Astrocyte (in vitro differentiated cells and primary cell): ENCODE data around the gene ZNF687. TPM values are rescaled to one million over a fixed set of nuclear protein-coding genes. Genes with fewer than 3 reads are reported as not detected.

Source experiments
- DNase-seq: peaks from one replicate; pipeline ENCODE4 v3.0.0-alpha.2; 2010; ENCODE audit warnings: low read depth
- FAIRE-seq: peaks from 2 replicates; lab custom pipeline; 2011; peaks lifted over from hg19 to GRCh38; lab: Jason Lieb, UNC
- H2AFZ ChIP-seq: 2 replicates; pipeline ENCODE4 v1.6.0; 2012; ENCODE audit warnings: low read depth, low read length, inconsistent platforms
- H3K27ac ChIP-seq: 2 replicates; pipeline ENCODE4 v1.5.1; 2011; ENCODE audit warnings: low read depth, low read length, inconsistent platforms
- H3K27me3 ChIP-seq: 2 replicates; pipeline ENCODE4 v1.6.0; 2011; ENCODE audit warnings: low read length, inconsistent platforms; ENCODE audit not compliant: insufficient read depth
- H3K36me3 ChIP-seq: 2 replicates; pipeline ENCODE4 v1.5.1; 2011; ENCODE audit warnings: low read length, inconsistent platforms; ENCODE audit not compliant: insufficient read depth
- H3K4me1 ChIP-seq: 2 replicates; pipeline ENCODE4 v1.5.1; 2011; ENCODE audit warnings: low read length, inconsistent platforms; ENCODE audit not compliant: insufficient read depth
- H3K4me2 ChIP-seq: 2 replicates; pipeline ENCODE4 v1.6.0; 2012; ENCODE audit warnings: low read length, inconsistent platforms
- H3K4me3 ChIP-seq: 2 replicates; pipeline ENCODE4 v1.5.1; 2011; ENCODE audit warnings: low read depth, mild to moderate bottlenecking, low read length, inconsistent platforms; ENCODE audit not compliant: insufficient read depth
- H3K79me2 ChIP-seq: 2 replicates; pipeline ENCODE4 v1.6.0; 2012; ENCODE audit warnings: mild to moderate bottlenecking, low read length, inconsistent platforms; ENCODE audit not compliant: insufficient read depth
- H3K9ac ChIP-seq: 2 replicates; pipeline ENCODE4 v1.6.0; 2012; ENCODE audit warnings: mild to moderate bottlenecking, low read length, inconsistent platforms
- H3K9me3 ChIP-seq: 2 replicates; pipeline ENCODE4 v1.5.1; 2012; ENCODE audit warnings: low read depth, mild to moderate bottlenecking, low read length, inconsistent platforms; ENCODE audit not compliant: insufficient read depth
- H4K20me1 ChIP-seq: 2 replicates; pipeline ENCODE4 v1.6.0; 2012; ENCODE audit warnings: low read length, inconsistent platforms; ENCODE audit not compliant: insufficient read depth
- H3K27ac Mint-ChIP-seq: one replicate; pipeline ENCODE4 v1.8.0; 2021; ENCODE audit warnings: mild to moderate bottlenecking, mixed read lengths; ENCODE audit not compliant: unreplicated experiment
- H3K27me3 Mint-ChIP-seq: one replicate; pipeline ENCODE4 v1.8.0; 2021; ENCODE audit warnings: low read depth, mixed read lengths; ENCODE audit not compliant: unreplicated experiment
- H3K36me3 Mint-ChIP-seq: one replicate; pipeline ENCODE4 v1.8.0; 2021; ENCODE audit warnings: low read depth, mixed read lengths; ENCODE audit not compliant: unreplicated experiment
- H3K4me1 Mint-ChIP-seq: one replicate; pipeline ENCODE4 v1.8.0; 2021; ENCODE audit warnings: low read depth, mixed read lengths; ENCODE audit not compliant: unreplicated experiment
- H3K4me3 Mint-ChIP-seq: one replicate; pipeline ENCODE4 v1.8.0; 2021; ENCODE audit warnings: mild to moderate bottlenecking, moderate library complexity, mixed read lengths; ENCODE audit not compliant: unreplicated experiment
- H3K9me3 Mint-ChIP-seq: one replicate; pipeline ENCODE4 v1.8.0; 2021; ENCODE audit warnings: mild to moderate bottlenecking, mixed read lengths; ENCODE audit not compliant: unreplicated experiment
- CTCF ChIP-seq: IDR thresholded peaks from 2 replicates; pipeline ENCODE4 v1.5.1; 2011; ENCODE audit warnings: low read depth, mild to moderate bottlenecking, inconsistent platforms, low read length, moderate library complexity; ENCODE audit not compliant: insufficient read depth
- EZH2 ChIP-seq: IDR thresholded peaks from 2 replicates; pipeline ENCODE4 v1.6.1; 2012; ENCODE audit warnings: mild to moderate bottlenecking, low read length, inconsistent platforms; ENCODE audit not compliant: insufficient read depth
- total RNA-seq: library from RNA; stranded (reverse); gene quantifications from 2 replicates; pipeline ENCODE4 v1.2.1, GENCODE V29; 2021

Gene ZNF687
- total RNA-seq, 1 donor from 2014 or later, result 15.4 TPM

DNA sequence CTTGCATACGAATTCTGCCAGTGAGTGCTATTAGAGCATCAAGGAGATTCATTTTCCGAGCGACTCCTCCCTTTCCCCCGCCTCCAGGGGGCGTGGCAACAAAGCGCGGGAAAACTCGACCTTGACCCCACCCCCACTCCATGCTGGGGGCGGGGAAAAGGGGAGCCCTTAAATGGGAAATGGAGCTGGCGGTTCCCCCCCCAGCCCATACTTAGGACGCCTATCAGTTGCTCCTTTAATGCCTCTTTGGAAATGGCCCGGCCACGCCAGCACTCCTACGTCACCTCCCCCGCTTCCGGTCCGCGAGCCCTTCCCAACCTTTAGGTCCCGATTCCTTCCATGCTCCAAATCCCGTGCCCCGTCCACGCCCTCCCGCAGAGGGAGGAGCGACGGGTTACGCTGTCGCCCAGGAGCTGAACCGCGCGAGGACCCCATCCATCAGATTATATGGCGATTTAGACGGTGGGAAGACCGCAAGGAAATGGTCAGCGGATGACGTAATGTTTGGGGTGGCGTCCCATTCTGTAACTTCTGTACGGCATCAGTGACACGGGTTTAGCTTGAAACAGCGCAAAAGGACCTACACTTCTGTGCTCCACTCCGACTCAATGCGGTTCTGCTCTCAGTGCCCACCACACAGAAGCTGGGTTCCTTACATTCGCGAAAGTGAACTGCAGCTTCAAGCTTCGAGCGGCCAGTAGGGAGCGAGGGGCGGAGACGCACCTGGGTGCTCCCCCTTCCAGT is 702 bp upstream of the ZNF687 start:
- H3K79me2 ChIP-seq, result peaks cover 29% of the 10 kb centered on the region
- no peaks in the 10 kb centered on the region for H3K27me3 Mint-ChIP-seq
- H3K9me3 Mint-ChIP-seq, result no peaks in the 10 kb centered on the region
- peak overlapping the region; percentile 96 for H3K9ac ChIP-seq
- peaks cover 9% of the 10 kb centered on the region for H3K4me1 Mint-ChIP-seq
- no peaks in the 10 kb centered on the region for H3K9me3 ChIP-seq
- FAIRE-seq (no peak), DNase-seq (peak; percentile 93)
- TF ChIP-seq CTCF (no peak), EZH2 (no peak)
- peak overlapping the region; percentile 91 for H3K4me2 ChIP-seq
- peak overlapping the region; percentile 94 for H3K4me3 ChIP-seq
- peak overlapping the region; percentile 93 for H3K4me3 Mint-ChIP-seq
- H3K36me3 Mint-ChIP-seq, result peaks cover 14% of the 10 kb centered on the region
- peak overlapping the region; percentile 99 for H3K27ac ChIP-seq
- H3K27me3 ChIP-seq, result no peaks in the 10 kb centered on the region
- H3K27ac Mint-ChIP-seq, result peak overlapping the region; percentile 99
- peaks cover 9% of the 10 kb centered on the region for H3K4me1 ChIP-seq
- H4K20me1 ChIP-seq, result peaks cover 27% of the 10 kb centered on the region
- peak overlapping the region; percentile 99 for H2AFZ ChIP-seq
- peaks cover under 1% of the 10 kb centered on the region for H3K36me3 ChIP-seq

DNA sequence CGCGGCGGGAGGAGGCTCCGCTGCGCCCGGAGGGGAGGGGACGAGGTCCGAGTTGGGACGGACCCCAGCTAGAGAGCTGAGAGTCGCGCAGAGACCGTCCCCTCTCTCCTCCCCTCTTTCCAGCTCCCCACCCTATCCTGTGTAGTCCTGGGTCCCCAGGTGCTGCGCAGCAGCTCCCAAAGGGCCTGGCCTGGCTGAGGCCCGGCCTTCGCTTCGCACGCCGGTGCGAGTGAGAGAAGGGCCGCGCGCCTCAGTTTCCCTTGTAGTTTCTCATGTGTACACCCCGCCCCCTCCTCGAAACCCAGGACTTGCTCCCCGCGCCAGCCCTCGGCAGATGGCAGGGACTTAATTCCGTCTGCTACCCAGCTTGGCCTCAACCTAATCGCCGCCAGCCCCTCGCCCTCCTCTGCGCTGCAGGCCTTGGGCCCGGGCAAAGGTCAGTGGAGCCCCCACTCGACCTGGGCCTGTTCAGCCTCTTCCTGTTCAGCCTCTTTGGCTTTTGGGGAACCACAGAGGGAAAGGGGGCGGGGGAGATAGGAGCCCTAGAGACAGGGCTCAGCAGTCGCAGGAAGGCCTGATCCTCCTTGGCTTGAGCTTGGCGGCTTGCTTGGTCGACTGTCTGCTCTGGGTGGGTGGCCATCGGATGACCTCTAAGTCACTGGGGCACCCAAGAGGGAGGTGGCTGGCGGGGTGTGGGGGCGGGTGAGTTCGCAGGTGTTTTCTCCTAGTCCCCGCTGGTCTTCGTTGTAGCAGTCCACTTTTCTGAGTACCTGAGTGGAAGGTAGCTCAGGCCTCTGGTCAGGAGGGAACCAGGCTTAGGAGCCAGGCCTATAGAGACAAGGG is 1.0 kb downstream of the ZNF687 start:
- Histone ChIP-seq H3K4me1 (peaks cover 9% of the 10 kb centered on the region), H3K4me3 (peak overlapping the region; percentile 94), H3K79me2 (peaks cover 42% of the 10 kb centered on the region), H3K36me3 (peaks cover 10% of the 10 kb centered on the region), H3K9ac (peak overlapping the region; percentile 96), H3K4me2 (peak overlapping the region; percentile 91), H3K9me3 (no peaks in the 10 kb centered on the region), H4K20me1 (peaks cover 44% of the 10 kb centered on the region), H3K27me3 (no peaks in the 10 kb centered on the region), H3K27ac (peak overlapping the region; percentile 99), H2AFZ (peak overlapping the region; percentile 29)
- no peaks in the 10 kb centered on the region for H3K9me3 Mint-ChIP-seq
- H3K27me3 Mint-ChIP-seq, result no peaks in the 10 kb centered on the region
- peaks cover 19% of the 10 kb centered on the region for H3K36me3 Mint-ChIP-seq
- no peak for TF ChIP-seq CTCF
- TF ChIP-seq EZH2, result no peak
- peak overlapping the region; percentile 84 for H3K27ac Mint-ChIP-seq
- FAIRE-seq (no peak), DNase-seq (no peak)
- H3K4me3 Mint-ChIP-seq, result peak overlapping the region; percentile 90
- H3K4me1 Mint-ChIP-seq, result peaks cover 9% of the 10 kb centered on the region
